HepG2 (cell line): ENCODE data around the gene RBM47. TPM values are rescaled to one million over a fixed set of nuclear protein-coding genes. Genes with fewer than 3 reads are reported as not detected.

Source experiments
- CCDC6 ChIP-seq: sonication (generic); formaldehyde crosslinking; IDR thresholded peaks from 2 replicates; pipeline ENCODE4 v1.8.1; 2022; ENCODE audit warnings: mild to moderate bottlenecking, missing genetic modification reagents, moderate library complexity
- FOXK1 ChIP-seq: sonication (generic); formaldehyde crosslinking; IDR thresholded peaks from 2 replicates; pipeline ENCODE4 v1.4.0; 2020; ENCODE audit warnings: low read depth, missing genetic modification reagents, borderline replicate concordance
- KAT7 ChIP-seq: IDR thresholded peaks from 2 replicates; pipeline ENCODE4 v1.6.1; 2018; ENCODE audit warnings: borderline replicate concordance, missing compliant biosample characterization
- KDM5A ChIP-seq: fragments of 200-600 bp; sonication (generic); IDR thresholded peaks from 2 replicates; pipeline ENCODE4 v1.7.0; 2018; ENCODE audit warnings: antibody characterized with exemption, mild to moderate bottlenecking, low read length, borderline replicate concordance
- MBNL3 ChIP-seq: fragments of 250-450 bp; sonication (Bioruptor Pico); conservative IDR thresholded peaks from 2 replicates; pipeline ENCODE4 v1.8.0; 2022; ENCODE audit warnings: mild to moderate bottlenecking, inconsistent platforms
- POGZ ChIP-seq: sonication (generic); formaldehyde crosslinking; IDR thresholded peaks from 2 replicates; pipeline ENCODE4 v1.4.0; 2020; ENCODE audit warnings: mild to moderate bottlenecking, missing genetic modification reagents
- PPARG ChIP-seq: conservative IDR thresholded peaks from 2 replicates; pipeline ENCODE4 v1.6.1; 2016; ENCODE audit warnings: missing biosample characterization, missing genetic modification reagents
- RXRA ChIP-seq: sonication (generic); formaldehyde crosslinking; IDR thresholded peaks from 2 replicates; pipeline ENCODE4 v1.5.1; 2020; ENCODE audit warnings: missing genetic modification reagents
- SNAI1 ChIP-seq: sonication (generic); formaldehyde crosslinking; IDR thresholded peaks from 2 replicates; pipeline ENCODE4 v1.5.0; 2020; ENCODE audit warnings: mild to moderate bottlenecking, missing genetic modification reagents, borderline replicate concordance
- ZFP1 ChIP-seq: IDR thresholded peaks from 2 replicates; pipeline ENCODE4 v1.6.1; 2016
- ZFY ChIP-seq: sonication (generic); formaldehyde crosslinking; IDR thresholded peaks from 2 replicates; pipeline ENCODE4 v1.4.0; 2020; ENCODE audit warnings: missing genetic modification reagents
- ZNF17 ChIP-seq: sonication (generic); formaldehyde crosslinking; IDR thresholded peaks from 2 replicates; pipeline ENCODE4 v1.5.0; 2020; ENCODE audit warnings: mild to moderate bottlenecking, missing genetic modification reagents
- ZNF224 ChIP-seq: sonication (generic); formaldehyde crosslinking; IDR thresholded peaks from 2 replicates; pipeline ENCODE4 v1.5.0; 2020; ENCODE audit warnings: mild to moderate bottlenecking, missing genetic modification reagents
- ZNF256 ChIP-seq: sonication (generic); formaldehyde crosslinking; conservative IDR thresholded peaks from 2 replicates; pipeline ENCODE4 v1.4.0; 2020; ENCODE audit warnings: missing genetic modification reagents
- ZNF337 ChIP-seq: sonication (generic); formaldehyde crosslinking; IDR thresholded peaks from 2 replicates; pipeline ENCODE4 v1.5.1; 2020; ENCODE audit warnings: missing genetic modification reagents, low read depth, mild to moderate bottlenecking, borderline replicate concordance
- ZNF510 ChIP-seq: sonication (generic); formaldehyde crosslinking; IDR thresholded peaks from 2 replicates; pipeline ENCODE4 v1.4.0; 2020; ENCODE audit warnings: low read depth, mild to moderate bottlenecking, missing genetic modification reagents
- ZNF572 ChIP-seq: sonication (generic); formaldehyde crosslinking; IDR thresholded peaks from 2 replicates; pipeline ENCODE4 v1.5.1; 2020; ENCODE audit warnings: mild to moderate bottlenecking, missing genetic modification reagents
- ZNF7 ChIP-seq: IDR thresholded peaks from 2 replicates; pipeline ENCODE4 v1.6.1; 2016; ENCODE audit warnings: missing biosample characterization, missing genetic modification reagents
- ZNF891 ChIP-seq: sonication (generic); formaldehyde crosslinking; IDR thresholded peaks from 2 replicates; pipeline ENCODE4 v1.5.0; 2020; ENCODE audit warnings: mild to moderate bottlenecking, missing genetic modification reagents
- polyA plus RNA-seq, 8 experiments: library from polyadenylated mRNA; depleted of rRNA in 3 of 8; stranded (reverse) in 7 of 8; unstranded in 1 of 8; fragments of >200 nt; fragmentation: Illumina TruSeq in 4 of 8; extraction: Trizol in 4 of 8; gene quantifications; 2 replicates each; pipeline versions ENCODE4 v1.2.1 to v1.2.3, GENCODE V29; 2011 to 2016; ENCODE audit warnings: low read depth in 4 of 8, missing spikeins in 1 of 8, mixed read lengths in 1 of 8; ENCODE audit not compliant: insufficient read depth in 1 of 8
- total RNA-seq, 5 experiments: library from RNA; depleted of rRNA; stranded (reverse); fragments of >200 nt; fragmentation: Illumina TruSeq; extraction: Trizol; gene quantifications; 2 replicates each; pipeline ENCODE4 v1.2.3, GENCODE V29; 2016; ENCODE audit warnings: low read depth in 1 of 5
- TF ChIP-seq, protein P1 (sequence below): sonication (generic); formaldehyde crosslinking; IDR thresholded peaks from 2 replicates; pipeline ENCODE4 v1.4.0; 2020; ENCODE audit warnings: mild to moderate bottlenecking, missing genetic modification reagents
- TF ChIP-seq, protein P2 (sequence below): IDR thresholded peaks from 2 replicates; pipeline ENCODE4 v1.4.0; 2020; ENCODE audit warnings: mild to moderate bottlenecking, missing genetic modification reagents
- TF ChIP-seq, protein P3 (sequence below): sonication (generic); formaldehyde crosslinking; IDR thresholded peaks from 2 replicates; pipeline ENCODE4 v1.5.1; 2020; ENCODE audit warnings: missing genetic modification reagents, mild to moderate bottlenecking, borderline replicate concordance

Gene RBM47
- total and polyA plus RNA-seq, 2 of the 13 experiments (the other 11 are each of a cell fraction or from before 2014, with no cell fraction given), result 1.2 to 2.5 TPM

DNA sequence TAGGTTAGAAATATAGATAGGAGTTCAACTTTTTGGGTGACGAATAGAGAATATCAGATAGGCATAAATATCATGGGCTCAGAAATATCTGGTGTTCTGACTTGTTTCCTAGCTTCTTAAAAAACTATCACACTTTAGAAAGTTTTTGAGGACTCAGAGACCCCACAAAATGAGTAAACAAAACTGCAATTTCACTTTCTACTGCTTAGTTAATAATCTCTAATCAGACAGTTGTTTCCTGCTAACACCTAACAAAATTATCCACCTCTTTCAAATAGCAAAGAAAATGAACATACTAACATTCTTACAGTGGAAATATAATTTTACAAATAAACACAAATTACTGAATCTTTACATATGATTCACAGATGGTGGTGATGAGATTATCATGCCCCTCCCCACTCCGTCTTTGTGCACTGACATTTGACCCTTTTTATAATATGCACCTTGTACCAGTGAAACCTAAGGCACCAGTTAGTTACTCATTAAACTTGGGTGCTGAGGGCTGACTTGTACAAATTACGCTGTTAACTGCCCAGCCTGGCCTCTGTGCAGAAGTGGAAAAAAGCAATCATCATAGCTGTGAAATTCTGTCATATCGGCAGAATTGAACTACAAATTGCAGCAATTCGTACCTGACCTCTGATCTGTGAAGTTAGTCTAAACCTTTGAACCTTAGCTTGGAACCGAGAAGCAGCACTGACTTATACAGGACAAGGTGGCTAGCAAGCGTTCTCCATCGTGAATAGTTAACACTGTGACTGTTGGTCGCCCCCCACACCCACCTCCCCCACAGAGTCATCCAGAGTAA is 155.9 kb downstream of the RBM47 start (continued):
- TF ChIP-seq, protein P1, sequence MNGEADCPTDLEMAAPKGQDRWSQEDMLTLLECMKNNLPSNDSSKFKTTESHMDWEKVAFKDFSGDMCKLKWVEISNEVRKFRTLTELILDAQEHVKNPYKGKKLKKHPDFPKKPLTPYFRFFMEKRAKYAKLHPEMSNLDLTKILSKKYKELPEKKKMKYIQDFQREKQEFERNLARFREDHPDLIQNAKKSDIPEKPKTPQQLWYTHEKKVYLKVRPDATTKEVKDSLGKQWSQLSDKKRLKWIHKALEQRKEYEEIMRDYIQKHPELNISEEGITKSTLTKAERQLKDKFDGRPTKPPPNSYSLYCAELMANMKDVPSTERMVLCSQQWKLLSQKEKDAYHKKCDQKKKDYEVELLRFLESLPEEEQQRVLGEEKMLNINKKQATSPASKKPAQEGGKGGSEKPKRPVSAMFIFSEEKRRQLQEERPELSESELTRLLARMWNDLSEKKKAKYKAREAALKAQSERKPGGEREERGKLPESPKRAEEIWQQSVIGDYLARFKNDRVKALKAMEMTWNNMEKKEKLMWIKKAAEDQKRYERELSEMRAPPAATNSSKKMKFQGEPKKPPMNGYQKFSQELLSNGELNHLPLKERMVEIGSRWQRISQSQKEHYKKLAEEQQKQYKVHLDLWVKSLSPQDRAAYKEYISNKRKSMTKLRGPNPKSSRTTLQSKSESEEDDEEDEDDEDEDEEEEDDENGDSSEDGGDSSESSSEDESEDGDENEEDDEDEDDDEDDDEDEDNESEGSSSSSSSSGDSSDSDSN, result no peak
- TF ChIP-seq ZNF7 (no peak), KDM5A (no peak), ZNF891 (CRISPR knock-in tag) (no peak), ZNF572 (CRISPR knock-in tag) (no peak), ZFY (CRISPR knock-in tag) (no peak), ZNF224 (CRISPR knock-in tag) (no peak), ZNF17 (CRISPR knock-in tag) (no peak), KAT7 (CRISPR knock-in tag) (no peak), RXRA (CRISPR knock-in tag) (peak; percentile 53; the same call in 1 of the 2 replicates), ZNF256 (CRISPR knock-in tag) (no peak), ZNF510 (CRISPR knock-in tag) (no peak), POGZ (CRISPR knock-in tag) (peak; percentile 60; the same call in 1 of the 2 replicates), ZNF337 (CRISPR knock-in tag) (no peak), ZFP1 (CRISPR knock-in tag) (no peak), CCDC6 (CRISPR knock-in tag) (no peak), PPARG (peak; percentile 91), FOXK1 (CRISPR knock-in tag) (0 out of 2 replicates have a peak, but pooled peaks have one; percentile 25), SNAI1 (CRISPR knock-in tag) (no peak), MBNL3 (CRISPR knock-in tag) (no peak)
- TF ChIP-seq, protein P2, sequence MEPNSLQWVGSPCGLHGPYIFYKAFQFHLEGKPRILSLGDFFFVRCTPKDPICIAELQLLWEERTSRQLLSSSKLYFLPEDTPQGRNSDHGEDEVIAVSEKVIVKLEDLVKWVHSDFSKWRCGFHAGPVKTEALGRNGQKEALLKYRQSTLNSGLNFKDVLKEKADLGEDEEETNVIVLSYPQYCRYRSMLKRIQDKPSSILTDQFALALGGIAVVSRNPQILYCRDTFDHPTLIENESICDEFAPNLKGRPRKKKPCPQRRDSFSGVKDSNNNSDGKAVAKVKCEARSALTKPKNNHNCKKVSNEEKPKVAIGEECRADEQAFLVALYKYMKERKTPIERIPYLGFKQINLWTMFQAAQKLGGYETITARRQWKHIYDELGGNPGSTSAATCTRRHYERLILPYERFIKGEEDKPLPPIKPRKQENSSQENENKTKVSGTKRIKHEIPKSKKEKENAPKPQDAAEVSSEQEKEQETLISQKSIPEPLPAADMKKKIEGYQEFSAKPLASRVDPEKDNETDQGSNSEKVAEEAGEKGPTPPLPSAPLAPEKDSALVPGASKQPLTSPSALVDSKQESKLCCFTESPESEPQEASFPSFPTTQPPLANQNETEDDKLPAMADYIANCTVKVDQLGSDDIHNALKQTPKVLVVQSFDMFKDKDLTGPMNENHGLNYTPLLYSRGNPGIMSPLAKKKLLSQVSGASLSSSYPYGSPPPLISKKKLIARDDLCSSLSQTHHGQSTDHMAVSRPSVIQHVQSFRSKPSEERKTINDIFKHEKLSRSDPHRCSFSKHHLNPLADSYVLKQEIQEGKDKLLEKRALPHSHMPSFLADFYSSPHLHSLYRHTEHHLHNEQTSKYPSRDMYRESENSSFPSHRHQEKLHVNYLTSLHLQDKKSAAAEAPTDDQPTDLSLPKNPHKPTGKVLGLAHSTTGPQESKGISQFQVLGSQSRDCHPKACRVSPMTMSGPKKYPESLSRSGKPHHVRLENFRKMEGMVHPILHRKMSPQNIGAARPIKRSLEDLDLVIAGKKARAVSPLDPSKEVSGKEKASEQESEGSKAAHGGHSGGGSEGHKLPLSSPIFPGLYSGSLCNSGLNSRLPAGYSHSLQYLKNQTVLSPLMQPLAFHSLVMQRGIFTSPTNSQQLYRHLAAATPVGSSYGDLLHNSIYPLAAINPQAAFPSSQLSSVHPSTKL (CRISPR knock-in tag), result peak; percentile 87
- TF ChIP-seq, protein P3, sequence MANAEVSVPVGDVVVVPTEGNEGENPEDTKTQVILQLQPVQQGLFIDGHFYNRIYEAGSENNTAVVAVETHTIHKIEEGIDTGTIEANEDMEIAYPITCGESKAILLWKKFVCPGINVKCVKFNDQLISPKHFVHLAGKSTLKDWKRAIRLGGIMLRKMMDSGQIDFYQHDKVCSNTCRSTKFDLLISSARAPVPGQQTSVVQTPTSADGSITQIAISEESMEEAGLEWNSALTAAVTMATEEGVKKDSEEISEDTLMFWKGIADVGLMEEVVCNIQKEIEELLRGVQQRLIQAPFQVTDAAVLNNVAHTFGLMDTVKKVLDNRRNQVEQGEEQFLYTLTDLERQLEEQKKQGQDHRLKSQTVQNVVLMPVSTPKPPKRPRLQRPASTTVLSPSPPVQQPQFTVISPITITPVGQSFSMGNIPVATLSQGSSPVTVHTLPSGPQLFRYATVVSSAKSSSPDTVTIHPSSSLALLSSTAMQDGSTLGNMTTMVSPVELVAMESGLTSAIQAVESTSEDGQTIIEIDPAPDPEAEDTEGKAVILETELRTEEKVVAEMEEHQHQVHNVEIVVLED (CRISPR knock-in tag), result no peak
